ENCODE data around the gene FRK.

DNA sequence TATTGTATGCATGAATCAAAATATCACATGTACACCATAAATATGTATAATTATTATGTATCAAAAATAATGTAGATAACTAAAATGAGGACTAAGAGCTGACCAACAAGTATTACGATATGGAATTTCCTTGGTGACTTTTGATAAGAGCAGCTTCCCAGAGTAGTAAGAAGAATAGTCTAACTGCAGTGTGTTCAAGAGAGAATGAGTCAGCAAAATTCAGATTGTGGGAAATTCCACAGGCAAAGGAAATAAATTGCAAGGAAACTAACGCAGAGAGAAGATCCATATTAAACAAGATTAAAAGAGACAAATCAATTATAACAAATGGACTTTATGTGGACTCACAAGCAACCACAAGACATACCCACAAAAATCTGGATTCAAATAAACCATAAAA lies 26.4 kb downstream of the FRK start:
- TF ChIP-seq, protein P1, sequence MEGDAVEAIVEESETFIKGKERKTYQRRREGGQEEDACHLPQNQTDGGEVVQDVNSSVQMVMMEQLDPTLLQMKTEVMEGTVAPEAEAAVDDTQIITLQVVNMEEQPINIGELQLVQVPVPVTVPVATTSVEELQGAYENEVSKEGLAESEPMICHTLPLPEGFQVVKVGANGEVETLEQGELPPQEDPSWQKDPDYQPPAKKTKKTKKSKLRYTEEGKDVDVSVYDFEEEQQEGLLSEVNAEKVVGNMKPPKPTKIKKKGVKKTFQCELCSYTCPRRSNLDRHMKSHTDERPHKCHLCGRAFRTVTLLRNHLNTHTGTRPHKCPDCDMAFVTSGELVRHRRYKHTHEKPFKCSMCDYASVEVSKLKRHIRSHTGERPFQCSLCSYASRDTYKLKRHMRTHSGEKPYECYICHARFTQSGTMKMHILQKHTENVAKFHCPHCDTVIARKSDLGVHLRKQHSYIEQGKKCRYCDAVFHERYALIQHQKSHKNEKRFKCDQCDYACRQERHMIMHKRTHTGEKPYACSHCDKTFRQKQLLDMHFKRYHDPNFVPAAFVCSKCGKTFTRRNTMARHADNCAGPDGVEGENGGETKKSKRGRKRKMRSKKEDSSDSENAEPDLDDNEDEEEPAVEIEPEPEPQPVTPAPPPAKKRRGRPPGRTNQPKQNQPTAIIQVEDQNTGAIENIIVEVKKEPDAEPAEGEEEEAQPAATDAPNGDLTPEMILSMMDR (IDR thresholded peaks at IDR 0.05): no peak
- TF ChIP-seq POLR2A (IDR thresholded peaks at IDR 0.05) (no peak), EP300 (IDR thresholded peaks at IDR 0.05) (no peak)
